Stimulated activated CD8-positive, alpha-beta memory T cell treated with anti-CD3 and anti-CD28 coated beads, Interleukin-4, amount 100 ng/mL, for 24 hours (primary cell): Measurements from ENCODE around the gene RAD51B.
"Not testable (repeated sequence)": the region's sequence is repeated elsewhere in the genome, so short reads cannot be mapped to it uniquely, and the experiment has no call there.

ENCODE experiments used
- DNase-seq: peaks from one replicate; pipeline ENCODE4 v3.0.0-alpha.2; 2020; ENCODE audit warnings: low read depth

RAD51B gene

DNA sequence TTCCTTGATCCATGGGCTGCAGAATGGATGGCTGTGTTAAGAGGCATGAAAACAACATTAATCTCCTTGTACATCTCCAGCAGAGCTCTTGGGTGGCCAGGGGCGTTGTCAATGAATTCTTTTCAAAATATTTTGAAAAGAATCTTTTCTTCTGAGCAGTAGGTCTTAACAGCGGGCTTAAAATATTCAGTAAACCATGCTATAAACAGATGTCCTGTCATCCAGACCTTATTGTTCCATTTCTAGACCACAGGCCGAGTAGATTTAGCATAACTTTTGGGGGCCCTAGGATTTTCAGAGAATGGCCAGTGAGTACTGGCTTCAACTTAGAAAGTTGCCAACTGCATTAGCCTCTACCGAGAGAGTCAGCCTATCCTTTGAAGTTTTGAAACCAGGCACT, 130.2 kb downstream of the RAD51B start:
- no peak for DNase-seq

GRCh38 chr14:67950386-67950785, 130.8 kb downstream of the RAD51B start:
- DNase-seq = no peak

GRCh38 chr14:67951529-67952135, 132.1 kb downstream of the RAD51B start:
- no peak for DNase-seq

DNA sequence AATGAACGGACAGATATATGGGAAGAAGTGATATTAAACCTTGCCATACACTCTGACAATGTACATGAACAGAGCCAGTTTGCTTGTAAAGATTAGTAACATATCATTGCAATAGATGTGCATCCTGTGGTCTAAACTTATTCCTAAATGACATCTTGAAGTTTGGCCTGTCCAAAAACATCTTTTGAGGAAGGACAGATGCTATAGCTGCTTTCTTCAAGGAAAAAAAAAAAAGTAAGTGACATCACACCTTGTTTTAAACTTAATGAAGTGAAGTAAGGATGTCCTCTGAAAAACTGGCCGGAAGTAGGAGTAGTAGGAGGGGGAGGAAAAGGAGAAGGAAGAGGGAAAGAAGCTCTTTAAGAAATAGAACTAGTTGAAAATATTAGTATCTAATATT, 132.8 kb downstream of the RAD51B start:
- no peak for DNase-seq

DNA sequence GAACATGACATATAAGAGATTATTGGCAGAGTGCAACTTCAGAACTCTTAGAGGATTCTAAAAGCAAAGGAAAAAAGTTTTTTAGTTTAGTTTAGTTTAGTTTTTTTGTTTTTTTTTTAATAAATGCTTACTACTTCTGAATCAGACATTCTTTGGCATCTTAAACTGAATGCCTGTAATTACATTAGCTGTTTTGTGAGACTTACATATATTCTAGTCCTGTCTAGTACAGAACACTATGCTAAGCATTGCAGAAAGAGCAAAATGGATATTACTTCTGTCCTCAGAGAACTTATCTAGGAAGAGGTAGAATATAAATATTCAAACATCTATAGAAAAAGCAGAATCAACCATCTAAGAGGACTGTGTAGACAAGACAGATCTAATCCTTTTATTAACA, 133.2 kb downstream of the RAD51B start:
- no peak for DNase-seq

- DNase-seq = no peak
These were observed 135.7 kb downstream of the RAD51B start for GRCh38 chr14:67955261-67955660.

DNA sequence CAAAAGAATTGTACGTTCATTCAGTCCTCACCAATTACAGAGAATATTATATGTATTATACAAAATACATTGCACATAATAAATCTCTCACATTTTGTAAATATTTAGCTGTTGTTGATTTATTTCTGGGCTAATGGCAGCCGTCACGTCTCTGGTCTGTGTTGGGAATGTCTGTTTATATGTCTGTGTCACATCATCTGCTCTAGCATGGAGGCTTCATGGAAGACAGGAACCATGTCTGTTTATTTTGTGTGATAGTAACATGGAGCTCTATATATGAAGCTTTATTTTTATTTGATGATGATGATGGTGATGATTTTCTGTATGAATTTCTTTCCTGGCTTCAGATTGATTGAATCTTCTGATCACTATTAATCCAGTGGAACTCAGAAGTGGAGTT, 138.4 kb downstream of the RAD51B start:
- no peak for DNase-seq

DNA sequence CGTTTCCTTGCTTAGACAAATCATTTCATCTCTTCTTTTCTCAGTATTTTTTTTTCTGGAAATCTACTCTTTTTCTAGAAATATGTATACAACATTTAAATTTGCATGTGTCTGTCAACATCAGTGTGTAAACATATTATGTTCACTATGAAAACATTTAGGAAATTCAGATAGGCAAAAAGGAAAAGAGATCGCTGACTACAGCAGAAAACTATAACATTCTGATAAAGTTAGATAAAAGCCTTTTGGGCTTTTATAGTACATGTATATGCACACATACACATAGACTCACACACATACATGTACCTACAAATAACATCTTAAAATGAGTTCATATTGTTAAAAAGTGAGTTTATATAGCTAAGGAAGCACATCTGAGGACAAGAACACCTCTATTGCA, 142.1 kb downstream of the RAD51B start:
- no peak for DNase-seq

GRCh38 chr14:67962215-67962644, 142.7 kb downstream of the RAD51B start:
- DNase-seq = no peak

- no peak for DNase-seq
These were observed 144.0 kb downstream of the RAD51B start for GRCh38 chr14:67963545-67963944.

DNA sequence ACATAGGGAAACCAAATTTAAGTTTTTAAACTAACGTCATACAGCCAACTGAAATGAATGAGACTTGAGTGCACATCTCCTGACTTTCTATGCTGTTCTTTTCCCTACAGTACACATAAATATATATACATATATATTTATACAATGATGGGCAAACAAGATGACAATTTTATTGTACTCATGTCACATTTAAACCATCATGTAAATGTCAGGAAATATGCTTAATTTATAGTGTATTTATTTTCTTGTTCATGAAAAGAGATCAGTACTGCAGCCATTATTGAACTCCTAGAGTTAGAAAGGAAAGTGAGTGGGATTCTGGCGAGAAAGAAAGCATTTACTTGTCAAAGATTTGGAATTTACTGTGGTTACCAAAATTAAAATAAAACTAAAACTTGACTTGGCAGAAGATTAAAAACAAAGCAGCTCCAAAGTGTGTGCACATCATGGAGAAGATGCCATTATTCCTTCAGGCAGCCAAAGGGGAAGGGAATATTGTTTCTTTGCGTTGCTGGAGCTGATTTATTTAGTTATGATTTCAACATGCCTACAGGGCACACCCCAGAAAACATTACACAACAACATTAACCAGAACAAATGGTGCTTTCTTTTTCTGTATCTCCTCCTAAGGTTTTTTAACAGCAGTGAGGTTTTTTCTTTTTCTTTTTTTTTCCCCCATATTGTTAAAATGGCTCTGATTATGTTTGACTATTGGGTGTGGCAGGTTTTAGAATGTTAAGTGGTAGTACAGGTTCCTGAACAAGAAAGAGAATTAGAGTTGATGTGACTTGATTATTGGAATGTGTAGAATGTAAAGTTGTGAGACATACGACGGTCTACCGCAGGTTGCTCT, 144.6 kb downstream of the RAD51B start:
- no peak for DNase-seq

DNA sequence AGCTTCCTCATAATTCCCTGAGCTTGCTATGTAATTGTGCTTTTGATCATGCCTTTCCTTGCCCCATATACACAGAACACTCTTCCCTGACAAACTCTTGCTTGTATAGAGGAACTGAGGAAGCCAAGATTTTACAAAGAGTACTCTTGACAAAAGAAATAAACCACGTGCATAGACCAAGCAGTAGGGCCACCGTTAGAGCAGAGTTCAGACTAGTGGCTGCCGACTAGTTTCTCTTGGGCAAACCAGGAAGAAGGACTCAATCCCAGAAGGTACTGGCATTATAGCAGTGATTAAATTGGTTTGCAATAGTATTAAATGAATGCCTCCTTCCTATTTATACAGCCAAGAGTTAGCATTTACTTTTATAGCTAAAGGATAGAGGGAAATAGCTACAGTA, 146.1 kb downstream of the RAD51B start:
- no peak for DNase-seq

- DNase-seq = no peak
These were observed 147.6 kb downstream of the RAD51B start for GRCh38 chr14:67967206-67967605.

DNA sequence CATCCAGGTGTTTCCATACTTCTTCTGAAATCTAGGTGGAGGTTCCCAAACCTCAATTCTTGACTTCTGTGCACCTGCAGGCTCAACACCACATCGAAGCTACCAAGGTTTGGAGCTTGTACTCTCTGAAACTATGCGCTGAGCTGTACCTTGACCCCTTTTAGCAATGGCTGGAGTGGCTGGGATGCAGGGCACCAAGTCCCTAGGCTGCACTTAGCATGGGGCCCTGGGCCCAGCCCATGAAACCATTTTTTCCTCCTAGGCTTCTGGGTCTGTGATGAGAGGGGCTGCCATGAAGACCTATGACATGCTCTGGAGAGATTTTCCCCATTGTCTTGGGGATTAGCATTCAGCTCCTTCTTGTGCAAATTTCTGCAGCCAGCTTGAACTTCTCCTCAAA, 148.4 kb downstream of the RAD51B start:
- not testable (repeated sequence) for DNase-seq

DNA sequence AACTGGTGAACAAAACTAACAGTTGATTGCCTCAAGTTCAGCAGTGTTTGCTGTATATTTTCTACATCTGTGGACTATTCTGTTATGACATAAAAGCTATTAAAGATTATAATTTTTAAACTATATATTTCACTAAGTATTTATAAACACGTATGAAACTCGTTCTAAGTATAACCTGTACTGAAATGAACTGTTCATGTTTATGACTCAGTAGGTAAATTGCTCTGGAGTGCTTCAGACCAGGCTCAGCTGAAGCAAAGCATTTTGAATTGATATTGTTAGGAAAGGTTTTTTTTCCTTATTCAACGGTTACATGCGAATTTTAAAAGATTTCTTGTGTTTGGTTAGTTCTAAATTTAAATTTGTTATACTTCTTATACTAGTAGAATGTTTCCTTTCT, 151.3 kb downstream of the RAD51B start:
- DNase-seq = no peak

GRCh38 chr14:67971627-67972625, 152.3 kb downstream of the RAD51B start:
- no peak for DNase-seq

GRCh38 chr14:67973436-67973835, 153.9 kb downstream of the RAD51B start:
- no peak for DNase-seq

GRCh38 chr14:67975470-67975869, 155.9 kb downstream of the RAD51B start:
- no peak for DNase-seq

DNA sequence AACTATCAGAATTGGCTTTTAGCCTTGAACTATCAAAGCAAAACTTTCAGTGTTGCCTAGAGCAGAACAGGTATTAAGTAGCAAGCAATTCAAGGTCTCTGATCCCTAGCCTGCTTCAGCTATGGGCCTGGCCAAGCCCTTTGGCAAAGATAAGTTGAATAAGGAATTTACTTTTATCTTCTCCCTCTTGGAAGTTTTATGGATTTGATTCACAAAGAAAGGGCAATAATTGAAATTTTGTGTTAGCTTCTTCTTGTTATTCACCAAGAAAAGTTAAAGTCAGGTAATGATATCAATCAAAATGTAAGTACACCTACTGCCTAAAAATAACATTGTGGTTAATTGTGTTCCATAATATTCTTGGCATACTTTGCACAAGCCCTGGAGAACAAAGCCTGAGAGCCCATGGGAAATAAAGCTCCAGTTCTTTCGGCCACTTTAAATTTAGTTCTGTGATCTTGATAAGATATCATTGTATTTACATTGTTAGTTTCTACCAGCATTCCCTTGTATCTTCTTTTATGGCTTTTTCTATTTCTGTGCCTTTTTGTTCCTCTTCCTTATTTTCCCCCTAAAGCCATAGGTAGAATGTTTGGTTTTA, 158.0 kb downstream of the RAD51B start:
- DNase-seq = no peak

DNA sequence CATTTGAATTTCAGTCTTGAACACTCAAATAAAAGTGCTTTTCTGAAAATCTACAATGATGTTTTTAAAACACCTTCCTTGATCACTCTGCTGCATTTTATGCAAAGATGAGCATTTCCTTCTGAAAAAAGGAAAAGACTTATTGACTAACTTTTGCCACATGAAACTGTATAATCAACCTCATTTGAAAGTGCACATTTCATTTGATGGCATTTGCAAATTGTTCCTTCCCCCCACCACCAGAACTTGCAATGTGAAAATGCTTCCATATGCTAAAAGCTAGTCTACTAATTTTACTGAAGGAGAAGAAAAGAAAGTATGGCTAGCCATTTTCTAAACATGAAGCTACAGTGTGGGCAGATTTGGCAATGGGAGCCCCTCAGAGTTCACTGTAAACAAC, 159.2 kb downstream of the RAD51B start:
- DNase-seq = no peak

GRCh38 chr14:67982711-67983608, 163.4 kb downstream of the RAD51B start:
- DNase-seq = no peak
